A673 (cell line): ENCODE measurements around the gene CLN6.

Experiments used
- EZH2 ChIP-seq: fragments of 200-600 bp; sonication (generic); IDR thresholded peaks from 2 replicates; pipeline ENCODE4 v1.6.1; 2017; ENCODE audit warnings: borderline replicate concordance, low read depth, mild to moderate bottlenecking, mixed read lengths, antibody characterized with exemption, low read length; ENCODE audit not compliant: poor library complexity, severe bottlenecking
- TF ChIP-seq, protein P1 (sequence below): fragments of 300-800, 200-600 bp; sonication (generic); conservative IDR thresholded peaks from 2 replicates; pipeline ENCODE4 v1.5.1; 2017; ENCODE audit warnings: low read depth, mild to moderate bottlenecking, antibody characterized with exemption, low read length, moderate library complexity, mixed read lengths

- TF ChIP-seq EZH2: no peak
- TF ChIP-seq, protein P1, sequence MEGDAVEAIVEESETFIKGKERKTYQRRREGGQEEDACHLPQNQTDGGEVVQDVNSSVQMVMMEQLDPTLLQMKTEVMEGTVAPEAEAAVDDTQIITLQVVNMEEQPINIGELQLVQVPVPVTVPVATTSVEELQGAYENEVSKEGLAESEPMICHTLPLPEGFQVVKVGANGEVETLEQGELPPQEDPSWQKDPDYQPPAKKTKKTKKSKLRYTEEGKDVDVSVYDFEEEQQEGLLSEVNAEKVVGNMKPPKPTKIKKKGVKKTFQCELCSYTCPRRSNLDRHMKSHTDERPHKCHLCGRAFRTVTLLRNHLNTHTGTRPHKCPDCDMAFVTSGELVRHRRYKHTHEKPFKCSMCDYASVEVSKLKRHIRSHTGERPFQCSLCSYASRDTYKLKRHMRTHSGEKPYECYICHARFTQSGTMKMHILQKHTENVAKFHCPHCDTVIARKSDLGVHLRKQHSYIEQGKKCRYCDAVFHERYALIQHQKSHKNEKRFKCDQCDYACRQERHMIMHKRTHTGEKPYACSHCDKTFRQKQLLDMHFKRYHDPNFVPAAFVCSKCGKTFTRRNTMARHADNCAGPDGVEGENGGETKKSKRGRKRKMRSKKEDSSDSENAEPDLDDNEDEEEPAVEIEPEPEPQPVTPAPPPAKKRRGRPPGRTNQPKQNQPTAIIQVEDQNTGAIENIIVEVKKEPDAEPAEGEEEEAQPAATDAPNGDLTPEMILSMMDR: no peak
These were observed 8.6 kb downstream of the CLN6 start for GRCh38 chr15:68220967-68221366.
